Endothelial cell (in vitro differentiated cells): ENCODE data around the gene TRIM63. TPM values are rescaled to one million over a fixed set of nuclear protein-coding genes. Genes with fewer than 3 reads are reported as not detected.

ENCODE experiments used
- DNase-seq: peaks from one replicate; pipeline ENCODE4 v3.0.0; 2021; ENCODE audit warnings: low spot score
- H3K27ac Mint-ChIP-seq: one replicate; pipeline ENCODE4 v1.8.0; 2021; ENCODE audit warnings: mixed read lengths, inconsistent platforms; ENCODE audit not compliant: unreplicated experiment
- H3K27me3 Mint-ChIP-seq: one replicate; pipeline ENCODE4 v1.8.0; 2021; ENCODE audit warnings: mild to moderate bottlenecking, moderate library complexity, mixed read lengths, inconsistent platforms; ENCODE audit not compliant: unreplicated experiment
- H3K36me3 Mint-ChIP-seq: one replicate; pipeline ENCODE4 v1.8.0; 2021; ENCODE audit warnings: mild to moderate bottlenecking, low read depth, mixed read lengths, inconsistent platforms; ENCODE audit not compliant: unreplicated experiment
- H3K4me1 Mint-ChIP-seq: one replicate; pipeline ENCODE4 v1.8.0; 2021; ENCODE audit warnings: mild to moderate bottlenecking, mixed read lengths, inconsistent platforms; ENCODE audit not compliant: unreplicated experiment
- H3K4me3 Mint-ChIP-seq: one replicate; pipeline ENCODE4 v1.8.0; 2021; ENCODE audit warnings: mild to moderate bottlenecking, mixed read lengths, inconsistent platforms; ENCODE audit not compliant: unreplicated experiment
- H3K9me3 Mint-ChIP-seq: one replicate; pipeline ENCODE4 v1.8.0; 2021; ENCODE audit warnings: mixed read lengths, inconsistent platforms; ENCODE audit not compliant: unreplicated experiment
- CTCF ChIP-seq: fragments of 200-600 bp; sonication (generic); IDR thresholded peaks from one replicate; pipeline ENCODE4 v1.5.0; 2021; ENCODE audit warnings: antibody characterized with exemption; ENCODE audit not compliant: unreplicated experiment
- long read RNA-seq: library from polyadenylated mRNA; unstranded; transcript quantifications from one replicate; pipeline ENCODE4 v2.0.0, GENCODE V29; 2020; ENCODE audit not compliant: unreplicated experiment
- total RNA-seq: library from RNA; stranded (reverse); fragmentation: NEBNext Ultra II Directional; extraction: Animal tissue kit (Norgen Biotek cat#: 25700); gene quantifications from one replicate; pipeline ENCODE4 v1.2.1, GENCODE V29; 2021; ENCODE audit not compliant: unreplicated experiment

TRIM63 gene
- not detected for total RNA-seq
- long read RNA-seq, result 0 reads

GRCh38 chr1:26067432-26067911, at the start of gene TRIM63:
Gene TRIM63, minus strand, starts transcription at chr1:26067630. Its CDS starts 136 bp downstream, at chr1:26067494.
- TF ChIP-seq CTCF, result no peak
- no peak within 1 kb of the TSS for H3K4me3 Mint-ChIP-seq
- no peak within 1 kb of the TSS for H3K27ac Mint-ChIP-seq

GRCh38 chr1:26114165-26114927, 46.9 kb upstream of the TRIM63 start:
- no peak for TF ChIP-seq CTCF
- H3K27ac Mint-ChIP-seq, result no peak overlapping the region
- no peak overlapping the region for H3K4me3 Mint-ChIP-seq
- peaks cover 8% of the 10 kb centered on the region for H3K36me3 Mint-ChIP-seq
- H3K4me1 Mint-ChIP-seq, result peaks cover 9% of the 10 kb centered on the region
- no peaks in the 10 kb centered on the region for H3K9me3 Mint-ChIP-seq
- DNase-seq, result no peak
- H3K27me3 Mint-ChIP-seq, result peaks cover 9% of the 10 kb centered on the region

More at GRCh38 chr1:26067432-26067911, at the start of gene TRIM63:
- Mint-ChIP-seq H3K36me3 (no peaks in the 10 kb centered on the region), H3K9me3 (no peaks in the 10 kb centered on the region), H3K27me3 (peaks cover 7% of the 10 kb centered on the region), H3K4me1 (no peaks in the 10 kb centered on the region)
- no peak for DNase-seq

- peak overlapping the region; percentile 91 for H3K4me3 Mint-ChIP-seq
These were observed 45.0 kb upstream of the TRIM63 start for GRCh38 chr1:26112407-26112775.

DNA sequence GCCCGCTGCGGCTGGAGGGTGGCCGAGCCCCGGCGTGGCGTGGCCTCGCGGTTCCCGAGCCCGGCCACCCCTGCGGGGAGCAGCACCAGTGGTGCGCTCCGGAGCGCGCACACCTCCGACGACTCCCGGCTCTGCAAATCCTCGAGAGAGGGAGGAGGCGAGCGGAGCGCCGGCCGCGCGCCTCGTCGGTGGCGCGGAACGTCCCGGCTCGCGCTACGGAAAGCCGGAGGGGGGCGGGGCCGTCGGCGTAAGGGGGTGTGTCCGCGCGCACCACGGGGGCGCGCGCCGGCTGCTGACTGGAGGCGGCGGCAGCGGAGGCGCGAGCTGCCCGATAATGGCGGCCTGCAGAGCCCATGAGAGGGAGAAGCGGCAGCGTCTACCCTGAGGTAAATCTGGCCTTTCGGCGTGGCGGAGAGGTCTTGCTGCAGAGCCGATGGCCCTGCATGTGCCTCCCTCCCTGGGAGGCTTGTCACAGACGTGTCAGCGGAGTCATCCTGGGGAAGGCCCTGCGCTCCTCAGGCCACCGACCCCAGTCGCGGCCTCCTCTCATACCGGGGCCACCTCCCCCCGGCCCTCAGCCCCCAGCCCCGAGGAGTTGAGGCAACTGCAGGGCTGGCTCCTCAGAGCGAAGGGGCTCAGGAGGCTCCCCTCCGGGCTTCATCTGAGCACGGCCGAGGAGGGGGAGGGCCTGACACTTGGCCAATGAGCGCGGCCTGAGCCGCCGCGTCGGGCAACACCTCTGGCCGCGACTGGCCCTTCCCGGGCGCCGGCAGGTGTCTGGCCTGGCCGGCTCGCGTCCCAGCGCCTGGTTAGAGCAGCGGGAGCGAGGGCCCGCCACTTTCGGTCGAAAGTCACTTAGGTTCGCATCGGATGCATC, 44.3 kb upstream of the TRIM63 start, which contains the start of gene PDIK1L:
Gene PDIK1L (plus strand): TSS at position 295 of the 877 bp plus-strand sequence. CDS start 2,485 bp downstream, outside the sequence.
- Mint-ChIP-seq H3K27ac (peak within 1 kb of the TSS; percentile 74), H3K36me3 (peaks cover 6% of the 10 kb centered on the region), H3K4me3 (peak within 1 kb of the TSS; percentile 95), H3K9me3 (no peaks in the 10 kb centered on the region), H3K4me1 (peaks cover 9% of the 10 kb centered on the region), H3K27me3 (peaks cover 9% of the 10 kb centered on the region)
- TF ChIP-seq CTCF, result no peak
- peak; percentile 96 for DNase-seq

More at GRCh38 chr1:26112407-26112775, 45.0 kb upstream of the TRIM63 start:
- TF ChIP-seq CTCF, result no peak
- Mint-ChIP-seq H3K36me3 (peaks cover 6% of the 10 kb centered on the region), H3K27ac (peak overlapping the region; percentile 74), H3K27me3 (peaks cover 9% of the 10 kb centered on the region), H3K4me1 (peaks cover 9% of the 10 kb centered on the region), H3K9me3 (no peaks in the 10 kb centered on the region)
- no peak for DNase-seq
